Right lobe of liver (tissue), 6 donors: ENCODE measurements around the gene SLC10A3. TPM values are rescaled to one million over a fixed set of nuclear protein-coding genes. Genes with fewer than 3 reads are reported as not detected.
A peak's percentile ranks its signal among the peaks of the same experiment; 100 is the strongest.

Source experiments
- ATAC-seq, 4 donors: fragments of 200-7000 bp; cut with Tn5 transposase; one replicate each; pipeline ENCODE4 v1.9.1; 2020; ENCODE audit warnings: mild to moderate bottlenecking in 4 of 4, moderate library complexity in 4 of 4
- DNase-seq, 3 donors: peaks; one replicate each; pipeline ENCODE4 v3.0.0-alpha.2; 2020
- H3K27ac ChIP-seq, 3 donors: fragments of 200-600 bp; one replicate each; pipeline ENCODE4 v1.8.0; 2022
- H3K27me3 ChIP-seq, 2 donors: fragments of 200-600 bp; one replicate each; pipeline ENCODE4 v1.8.0; 2022
- H3K36me3 ChIP-seq, 4 donors: fragments of 200-600 bp; sonication (generic) in 1 of 4; one replicate each; pipeline versions ENCODE4 v1.5.1 to v1.8.0; 2017 to 2022; ENCODE audit warnings: control low read depth in 1 of 4
- H3K4me1 ChIP-seq, 4 donors: fragments of 200-600 bp; sonication (generic) in 1 of 4; one replicate each; pipeline versions ENCODE4 v1.5.1 to v1.8.0; 2017 to 2022; ENCODE audit warnings: control low read depth in 1 of 4
- H3K4me3 ChIP-seq, 3 donors: fragments of 200-600 bp; one replicate each; pipeline ENCODE4 v1.8.0; 2022
- H3K9me3 ChIP-seq, 4 donors: fragments of 200-600 bp; sonication (generic) in 1 of 4; one replicate each; pipeline versions ENCODE4 v1.5.1 to v1.8.0; 2017 to 2022; ENCODE audit warnings: control low read depth in 1 of 4
- CTCF ChIP-seq, 4 donors: fragments of 200-600 bp in 3 of 4; fragments of 450-650 bp in 1 of 4; IDR thresholded peaks; one replicate each; pipeline versions ENCODE4 v1.5.1 to v1.8.0; 2016 to 2022; ENCODE audit warnings: antibody characterized with exemption in 4 of 4, mild to moderate bottlenecking in 2 of 4
- POLR2A ChIP-seq: fragments of 450-650 bp; IDR thresholded peaks from one replicate; pipeline ENCODE4 v1.6.1; 2017; ENCODE audit warnings: antibody characterized with exemption, mild to moderate bottlenecking
- WGBS: methylation state at CpG from one replicate; pipeline ENCODE4 v1.1.6; 2018; ENCODE audit warnings: low coverage, low lambda C conversion rate; ENCODE audit not compliant: insufficient coverage; ENCODE audit errors: missing lambda C conversion rate; 5-methylcytosine and 5-hydroxymethylcytosine counted together
- intact Hi-C, 2 donors: fragments of 100-400 bp; cut with DNase I; formaldehyde crosslinking; loops; one replicate each; pipeline versions ENCODE4 v1.11.2 to v1.14.1; 2022
- total RNA-seq, 6 experiments: library from RNA; depleted of rRNA in 2 of 6; stranded (reverse); fragments of >200 nt in 2 of 6; fragmentation: NEBNext Ultra II Directional in 3 of 6; extraction: Animal tissue kit (Norgen Biotek cat#: 25700) in 3 of 6; gene quantifications; one replicate each; pipeline versions ENCODE4 v1.1.0 to v1.2.4, GENCODE V29; 2016 to 2023
- donor health status: DM: no; HTN: yes; CAD: no.
- donor health status: DM: no; HTN: no; CAD: no.
- donor health status: DM: no; HTN: no; CAD: no.
- donor health status: DM: no; HTN: yes; CAD: no.
- donor health status: DM: no; HTN: yes; CAD: no.

The SLC10A3 gene
- total RNA-seq, 6 experiments from 2014 or later: 3.0 to 15.2 (median 5.1) TPM

- Histone ChIP-seq H3K9me3 (no peaks in the 10 kb centered on the region), H3K36me3 (no peaks in the 10 kb centered on the region), H3K4me3 (no peak overlapping the region), H3K27ac (peak overlapping the region in 2 of 3 donors; percentile 21 to 49), H3K4me1 (peaks cover 0 to 3% (median 0%) of the 10 kb centered on the region in 4 donors), H3K27me3 (no peaks in the 10 kb centered on the region)
- WGBS: 4% methylated on average over 11 of the region's 15 CpGs
- intact Hi-C loops: no loop called here
- TF ChIP-seq POLR2A: no peak
- TF ChIP-seq CTCF (IDR thresholded peaks at IDR 0.05): peak; percentile 36 to 50 (median 44)
- DNase-seq: peak in 2 of 3 donors; percentile 67 to 71
- ATAC-seq: peak; percentile 91 to 97 (median 95)
Observed at GRCh38 chrX:154526901-154527675, 36.7 kb upstream of the SLC10A3 start.

- Histone ChIP-seq H3K36me3 (no peaks in the 10 kb centered on the region), H3K4me3 (no peak overlapping the region), H3K27me3 (no peaks in the 10 kb centered on the region), H3K9me3 (no peaks in the 10 kb centered on the region), H3K27ac (no peak overlapping the region), H3K4me1 (peaks cover 0 to 3% (median 0%) of the 10 kb centered on the region in 4 donors)
- DNase-seq (no peak), ATAC-seq (no peak)
- intact Hi-C loops: no loop called here
- TF ChIP-seq POLR2A (no peak), CTCF (IDR thresholded peaks at IDR 0.05) (no peak)
- 67% methylated on average over 11 of the region's 14 CpGs for WGBS
Observed at GRCh38 chrX:154525606-154526490, 35.4 kb upstream of the SLC10A3 start.

GRCh38 chrX:154519389-154519788 is 29.0 kb upstream of the SLC10A3 start:
- peaks cover 0 to 5% (median 2%) of the 10 kb centered on the region in 4 donors for H3K4me1 ChIP-seq
- DNase-seq (no peak), ATAC-seq (no peak)
- H3K27me3 ChIP-seq: no peaks in the 10 kb centered on the region
- H3K36me3 ChIP-seq: no peaks in the 10 kb centered on the region
- no peak overlapping the region for H3K4me3 ChIP-seq
- no peaks in the 10 kb centered on the region for H3K9me3 ChIP-seq
- no peak for TF ChIP-seq POLR2A
- TF ChIP-seq CTCF (IDR thresholded peaks at IDR 0.05): no peak
- intact Hi-C loops: no loop called here
- WGBS: 100% methylated on average over 3 of the region's 8 CpGs
- H3K27ac ChIP-seq: no peak overlapping the region

GRCh38 chrX:154517101-154517781 is 26.8 kb upstream of the SLC10A3 start:
- DNase-seq (no peak), ATAC-seq (peak; percentile 4 to 23 (median 20))
- intact Hi-C loops: no loop called here
- no peak for TF ChIP-seq POLR2A
- TF ChIP-seq CTCF (IDR thresholded peaks at IDR 0.05): no peak
- Histone ChIP-seq H3K36me3 (no peaks in the 10 kb centered on the region), H3K4me1 (peaks cover 0 to 12% (median 3%) of the 10 kb centered on the region in 4 donors), H3K27me3 (no peaks in the 10 kb centered on the region), H3K27ac (peak overlapping the region; percentile 80 to 88 (median 86)), H3K4me3 (peak overlapping the region; percentile 23 to 72 (median 39)), H3K9me3 (no peaks in the 10 kb centered on the region)
- 53% methylated on average over 7 of the region's 25 CpGs for WGBS
